Stomach (tissue), 4 donors: ENCODE data around the gene KIDINS220.

Experiments used
- POLR2A ChIP-seq, 4 donors: fragments of 450-650 bp; IDR thresholded peaks; one replicate each; pipeline ENCODE4 v1.6.1; 2016; ENCODE audit warnings: antibody characterized with exemption in 4 of 4, control low read depth in 2 of 4, mild to moderate bottlenecking in 1 of 4, moderate library complexity in 1 of 4
- POLR2AphosphoS5 ChIP-seq, 3 donors: sonication (generic); formaldehyde crosslinking; IDR thresholded peaks; one replicate each; pipeline ENCODE4 v1.6.1; 2016; ENCODE audit warnings: antibody characterized with exemption in 3 of 3
- TF ChIP-seq, protein P1 (sequence below), 7 experiments: fragments of 450-650 bp in 4 of 7; fragments of 200-600 bp in 3 of 7; sonication (generic) in 3 of 7; IDR thresholded peaks; one replicate each; pipeline ENCODE4 v1.5.1; 2016 to 2019; ENCODE audit warnings: antibody characterized with exemption in 7 of 7, control low read depth in 2 of 7, mild to moderate bottlenecking in 1 of 7

DNA sequence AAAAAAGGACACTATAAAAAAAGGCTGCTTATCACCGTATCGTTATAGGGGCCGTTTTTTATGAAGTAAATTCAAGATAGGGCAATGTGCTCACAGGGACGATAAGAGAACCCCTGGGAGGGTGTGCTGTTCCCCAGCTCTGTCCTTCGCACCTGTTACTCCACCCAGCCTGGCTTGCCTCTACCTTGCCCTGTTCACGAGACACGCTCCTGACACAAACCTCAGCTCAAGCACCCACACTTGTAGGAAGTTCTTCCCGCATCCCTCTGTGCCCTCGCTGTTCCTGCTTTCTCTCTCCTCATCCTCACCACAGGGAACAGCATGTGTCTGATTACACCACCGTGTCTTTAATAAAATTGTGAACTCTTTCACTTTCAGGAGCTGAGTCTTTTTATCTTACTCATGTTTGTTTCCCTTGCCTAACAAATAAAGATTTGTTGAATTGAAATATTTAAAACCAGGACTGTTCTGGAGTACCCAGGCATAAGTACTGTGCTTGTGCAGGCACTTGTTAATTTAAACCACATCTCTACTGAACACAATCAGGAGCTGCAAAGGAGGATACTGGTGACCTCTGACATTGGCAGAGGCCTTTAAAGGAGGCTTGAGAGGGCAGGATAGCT is 26.0 kb upstream of the KIDINS220 start:
- TF ChIP-seq, protein P1, sequence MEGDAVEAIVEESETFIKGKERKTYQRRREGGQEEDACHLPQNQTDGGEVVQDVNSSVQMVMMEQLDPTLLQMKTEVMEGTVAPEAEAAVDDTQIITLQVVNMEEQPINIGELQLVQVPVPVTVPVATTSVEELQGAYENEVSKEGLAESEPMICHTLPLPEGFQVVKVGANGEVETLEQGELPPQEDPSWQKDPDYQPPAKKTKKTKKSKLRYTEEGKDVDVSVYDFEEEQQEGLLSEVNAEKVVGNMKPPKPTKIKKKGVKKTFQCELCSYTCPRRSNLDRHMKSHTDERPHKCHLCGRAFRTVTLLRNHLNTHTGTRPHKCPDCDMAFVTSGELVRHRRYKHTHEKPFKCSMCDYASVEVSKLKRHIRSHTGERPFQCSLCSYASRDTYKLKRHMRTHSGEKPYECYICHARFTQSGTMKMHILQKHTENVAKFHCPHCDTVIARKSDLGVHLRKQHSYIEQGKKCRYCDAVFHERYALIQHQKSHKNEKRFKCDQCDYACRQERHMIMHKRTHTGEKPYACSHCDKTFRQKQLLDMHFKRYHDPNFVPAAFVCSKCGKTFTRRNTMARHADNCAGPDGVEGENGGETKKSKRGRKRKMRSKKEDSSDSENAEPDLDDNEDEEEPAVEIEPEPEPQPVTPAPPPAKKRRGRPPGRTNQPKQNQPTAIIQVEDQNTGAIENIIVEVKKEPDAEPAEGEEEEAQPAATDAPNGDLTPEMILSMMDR (IDR thresholded peaks at IDR 0.05), result no peak
- no peak for TF ChIP-seq POLR2AphosphoS5 (IDR thresholded peaks at IDR 0.05)
- no peak for TF ChIP-seq POLR2A (IDR thresholded peaks at IDR 0.05)
